Hematopoietic multipotent progenitor cell treated with erythropoietin and hydrocortisone succinate and interleukin-3 and kit ligand, for 17 days (in vitro differentiated cells): ENCODE measurements around the gene SLC27A1.

ENCODE experiments used
- DNase-seq: peaks from one replicate; pipeline ENCODE4 v3.0.0-alpha.2; 2015; ENCODE audit warnings: low spot score

The SLC27A1 gene

DNA sequence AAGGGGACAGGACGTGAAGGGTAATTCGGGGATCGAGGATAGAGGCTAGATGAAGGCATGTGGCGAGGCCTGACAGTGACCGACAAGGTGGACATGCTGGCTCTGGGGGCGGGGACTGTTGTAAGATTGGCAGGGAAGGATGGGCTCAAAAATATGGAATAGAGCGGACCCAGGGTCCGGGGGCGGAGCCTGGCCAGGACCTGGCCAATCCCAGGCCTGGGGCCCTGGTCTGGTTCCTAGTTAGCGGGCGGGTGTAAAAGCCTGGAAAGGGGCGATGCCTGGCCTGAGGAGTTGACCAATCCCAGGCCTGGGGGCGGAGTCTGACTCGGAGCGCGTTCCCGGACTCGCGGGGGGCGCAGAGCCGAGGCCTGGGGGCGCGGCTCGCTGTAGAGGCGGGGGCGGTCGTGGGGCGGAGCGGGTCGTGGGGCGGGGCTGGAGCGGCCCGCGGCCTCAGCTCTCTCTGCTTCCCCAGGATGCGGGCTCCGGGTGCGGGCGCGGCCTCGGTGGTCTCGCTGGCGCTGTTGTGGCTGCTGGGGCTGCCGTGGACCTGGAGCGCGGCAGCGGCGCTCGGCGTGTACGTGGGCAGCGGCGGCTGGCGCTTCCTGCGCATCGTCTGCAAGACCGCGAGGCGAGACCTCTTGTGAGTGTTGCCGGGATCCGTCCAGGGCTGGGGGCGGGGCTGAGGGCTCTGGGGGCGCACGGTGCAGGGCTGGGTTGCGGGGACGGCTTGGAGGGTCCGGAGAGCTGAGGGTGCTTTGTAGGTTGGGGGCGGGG, at the start of gene SLC27A1:
Gene SLC27A1 (plus strand): TSS at position 457 of the 774 bp plus-strand sequence. CDS start 17 bp downstream, at position 474.
- DNase-seq: peak; percentile 79

DNA sequence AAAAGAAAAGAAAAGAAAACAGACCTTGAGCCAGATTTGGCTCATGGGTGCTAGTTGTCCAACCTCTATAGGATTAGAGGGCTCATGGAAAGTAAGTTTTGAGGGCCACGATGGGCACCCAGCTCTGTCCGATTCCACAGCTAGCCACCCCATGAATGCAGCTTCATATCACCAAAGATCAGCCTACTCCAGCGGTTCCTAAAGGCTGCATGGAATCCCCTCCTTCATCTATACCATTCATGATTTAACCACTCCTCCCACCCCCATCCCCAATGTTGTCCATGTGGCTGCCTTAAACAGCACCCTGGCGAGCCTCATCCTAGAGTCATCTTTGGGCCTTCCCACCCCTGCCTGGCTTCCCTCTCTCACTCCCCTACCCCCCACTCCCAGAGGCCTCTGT, 48.4 kb upstream of the SLC27A1 start:
- DNase-seq: no peak

DNA sequence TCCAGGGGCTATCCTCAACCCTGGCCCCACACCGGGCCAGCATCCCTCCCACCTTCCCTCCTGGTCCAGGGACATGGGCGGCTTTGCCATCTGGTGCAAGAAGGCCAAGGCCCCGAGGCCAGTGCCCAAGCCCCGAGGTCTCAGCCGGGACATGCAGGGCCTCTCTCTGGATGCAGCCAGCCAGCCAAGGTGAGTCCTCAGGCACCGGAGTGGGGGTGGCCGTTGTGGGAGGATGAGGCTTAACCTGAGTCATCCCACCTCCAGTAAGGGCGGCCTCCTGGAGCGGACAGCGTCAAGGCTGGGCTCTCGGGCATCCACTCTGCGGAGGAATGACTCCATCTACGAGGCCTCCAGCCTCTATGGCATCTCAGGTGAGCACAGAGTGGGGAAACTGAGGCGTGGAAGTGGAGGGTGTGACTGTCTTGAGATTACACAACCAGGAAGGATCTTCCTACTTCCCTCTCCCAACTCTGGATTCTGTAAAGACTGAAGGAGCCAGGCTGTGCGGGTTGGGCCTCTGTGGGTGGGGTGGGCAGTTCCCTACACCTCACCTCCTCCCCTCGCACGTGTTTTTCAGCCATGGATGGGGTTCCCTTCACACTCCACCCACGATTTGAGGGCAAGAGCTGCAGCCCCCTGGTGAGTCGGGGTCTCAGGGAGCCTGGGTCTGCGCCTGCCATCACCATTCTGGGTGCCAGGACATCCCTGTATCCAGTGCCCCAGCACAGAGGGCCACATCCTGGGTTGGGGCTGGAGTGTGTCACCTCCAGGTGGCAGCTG, 46.7 kb upstream of the SLC27A1 start:
- no peak for DNase-seq

DNA sequence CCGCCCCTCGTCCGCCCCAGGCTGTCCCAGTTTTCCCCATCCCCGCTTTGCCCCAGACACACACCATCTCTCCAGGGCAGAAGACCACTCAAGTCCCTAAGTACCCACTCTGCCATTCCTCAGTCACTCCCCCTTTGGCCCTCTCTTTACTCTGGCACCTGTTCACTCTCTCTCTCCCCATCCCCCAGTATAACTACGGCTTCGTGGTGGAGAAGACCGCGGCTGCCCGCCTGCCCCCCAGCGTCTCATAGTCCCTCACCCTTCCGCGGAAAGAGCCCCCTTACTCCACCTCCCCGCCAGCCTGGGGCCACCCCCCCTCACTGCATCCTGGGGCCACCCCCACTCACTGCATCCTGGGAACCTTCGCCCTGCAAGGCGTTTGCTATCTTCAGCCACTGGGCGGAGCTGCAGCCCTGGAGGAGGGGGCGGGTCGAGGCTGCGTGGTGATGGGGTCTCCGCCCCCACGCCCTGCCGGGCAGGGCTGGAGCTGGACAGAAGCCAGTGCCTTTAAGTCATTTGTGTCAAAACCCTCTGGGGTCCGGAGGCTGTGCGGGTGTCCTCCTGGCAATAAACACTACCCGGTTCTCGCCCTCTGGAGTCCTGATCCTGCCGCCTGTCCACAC, 45.5 kb upstream of the SLC27A1 start:
- no peak for DNase-seq

DNA sequence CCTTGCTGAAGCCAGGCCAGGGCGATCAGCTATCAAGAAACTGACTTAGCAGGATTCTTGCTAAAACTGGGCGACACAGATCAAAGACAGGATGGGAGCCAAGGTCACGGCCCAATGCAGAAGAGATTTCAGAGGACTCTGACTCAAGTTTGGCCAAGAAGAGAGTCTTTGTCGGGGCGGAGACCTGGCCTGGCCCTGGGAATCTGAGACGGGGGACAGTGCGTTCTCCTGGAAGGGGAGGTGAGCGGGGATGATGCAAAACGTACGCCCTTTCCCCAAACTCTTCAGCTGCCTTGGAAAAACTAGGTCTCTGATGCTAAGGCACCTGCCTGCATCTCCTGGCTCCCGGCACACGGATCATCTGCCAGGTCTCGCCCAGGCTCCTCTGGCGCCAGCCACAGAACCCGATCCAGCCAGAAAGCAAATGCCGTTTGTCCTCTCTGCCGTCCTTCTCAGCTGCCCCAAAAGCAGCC, 40.6 kb upstream of the SLC27A1 start:
- no peak for DNase-seq

DNA sequence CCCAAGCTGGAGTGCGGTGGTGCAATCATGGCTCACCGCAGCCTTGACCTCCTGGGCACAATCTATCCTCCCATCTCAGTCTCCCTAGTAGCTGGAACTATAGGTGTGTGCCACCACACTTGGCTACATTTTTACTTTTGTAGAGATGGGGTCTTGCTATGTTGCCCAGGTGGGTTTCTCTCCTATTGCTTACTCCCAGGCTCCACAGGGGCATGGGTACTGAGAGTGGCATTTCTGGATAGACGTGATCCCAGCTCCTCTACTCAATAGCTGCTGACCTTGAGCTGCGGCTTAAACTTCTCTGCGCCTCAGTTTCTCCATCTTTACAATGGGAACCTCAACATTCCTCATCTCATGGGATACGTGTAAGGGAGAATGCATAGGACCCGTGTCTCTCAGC, 38.9 kb upstream of the SLC27A1 start:
- DNase-seq: no peak

DNA sequence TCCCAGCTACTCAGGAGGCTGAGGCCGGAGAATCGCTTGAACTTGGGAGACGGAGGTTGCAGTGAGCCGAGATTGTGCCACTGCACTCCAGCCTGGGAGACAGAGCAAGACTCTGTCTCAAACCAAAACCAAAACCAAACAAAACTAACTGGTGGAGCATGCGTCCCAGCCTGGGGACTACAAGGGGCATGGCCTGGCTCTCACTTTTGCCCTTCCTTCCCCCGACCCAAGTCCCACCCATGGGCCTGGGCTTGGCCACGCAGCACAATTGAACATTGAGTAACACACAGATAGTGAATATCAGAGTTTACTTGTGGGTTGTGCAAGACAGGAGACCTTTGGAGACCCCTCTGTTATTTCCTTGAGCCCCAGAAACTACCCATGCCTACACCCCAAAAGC, 35.1 kb upstream of the SLC27A1 start:
- DNase-seq: no peak

DNA sequence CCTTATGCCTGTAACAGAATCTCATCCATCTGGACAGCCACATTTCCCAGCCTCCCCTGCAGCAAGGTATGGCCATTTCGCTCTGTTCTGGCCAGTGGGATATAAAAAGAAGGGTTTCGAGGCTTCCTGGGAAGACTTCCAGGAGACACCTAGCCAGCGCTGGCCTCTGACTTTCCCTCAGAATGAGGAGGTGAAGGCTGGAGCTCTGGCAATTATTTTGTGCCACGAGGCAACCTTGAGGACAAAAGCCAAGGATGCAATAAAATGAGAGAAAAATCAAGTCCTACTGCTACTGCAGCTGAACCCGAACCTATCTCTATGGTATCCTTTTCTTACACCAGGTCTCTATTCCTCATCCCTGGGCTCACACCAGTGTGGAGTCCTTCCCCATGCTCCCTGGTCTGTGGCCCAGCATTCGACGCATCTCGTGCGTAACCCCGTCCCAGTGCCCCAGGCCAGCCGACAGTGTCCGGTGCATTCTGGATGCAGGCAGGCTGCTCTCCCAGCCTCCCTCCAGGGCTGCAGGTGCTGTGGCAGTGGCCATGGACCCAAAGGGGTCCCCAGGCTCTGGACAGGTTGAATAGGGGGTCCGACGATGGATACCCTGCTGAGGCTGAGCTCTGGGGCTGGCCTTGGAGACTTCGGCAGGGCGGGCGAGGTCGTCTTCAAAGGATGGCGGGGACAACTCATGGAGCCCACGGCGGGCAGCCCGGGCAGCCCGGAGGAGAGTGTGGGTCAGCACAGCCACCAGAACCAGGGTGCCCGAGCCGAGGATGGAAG, 34.0 kb upstream of the SLC27A1 start:
- no peak for DNase-seq

DNA sequence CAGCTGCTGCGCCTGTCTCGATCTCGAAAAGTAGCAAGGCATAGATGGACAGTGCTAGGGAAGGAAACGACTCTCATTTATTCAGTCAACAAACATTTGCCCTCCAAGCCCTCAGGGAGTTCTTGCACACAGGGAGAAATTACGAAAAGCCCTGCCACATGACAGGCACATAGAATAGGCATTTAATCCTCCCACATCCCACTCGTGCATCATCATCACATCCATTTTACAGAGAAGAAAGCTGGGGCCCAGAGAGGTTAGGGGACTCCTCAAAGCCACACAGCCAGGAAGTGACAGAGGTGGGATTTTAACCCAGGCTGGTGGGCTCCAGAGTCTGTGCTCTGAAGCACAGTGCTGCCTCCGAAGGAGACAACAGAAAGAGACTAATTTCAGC, 33.5 kb upstream of the SLC27A1 start:
- no peak for DNase-seq

DNA sequence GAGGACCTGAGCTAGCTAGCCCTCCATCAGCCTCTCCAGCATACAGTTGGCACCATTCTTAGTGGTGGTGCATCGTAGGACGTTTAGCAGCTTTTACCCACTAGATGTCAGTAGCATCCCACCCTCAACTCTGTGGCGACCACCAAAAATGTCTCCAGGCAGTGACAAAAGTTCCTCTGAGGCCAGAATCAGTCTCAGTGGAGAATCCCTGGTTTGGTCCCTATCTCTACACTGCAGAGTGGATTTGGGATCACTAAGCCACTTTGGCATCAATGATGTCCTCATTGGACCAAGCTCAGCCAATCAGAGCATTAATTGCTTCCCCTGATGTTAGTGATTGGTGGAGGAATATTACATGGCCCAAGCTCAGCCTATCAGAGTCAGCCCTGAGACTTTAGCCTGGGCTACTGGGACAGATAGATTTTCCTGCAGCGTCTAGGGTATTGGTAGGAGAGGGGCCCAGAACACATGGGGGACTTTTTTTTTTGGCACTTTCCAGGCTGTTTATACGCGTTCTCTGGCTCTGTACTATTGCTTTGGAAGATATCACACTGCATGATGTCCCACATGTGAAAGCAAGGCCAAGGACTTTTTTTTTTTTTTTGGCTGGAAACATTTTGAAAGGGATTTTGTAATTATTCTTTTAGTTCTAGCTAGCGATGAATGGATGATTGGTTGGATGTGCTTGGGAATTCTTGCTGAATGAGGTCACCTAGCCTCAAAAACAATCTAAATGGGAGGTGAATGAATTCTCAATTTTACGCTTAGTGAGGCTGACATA, 28.9 kb upstream of the SLC27A1 start:
- no peak for DNase-seq

DNA sequence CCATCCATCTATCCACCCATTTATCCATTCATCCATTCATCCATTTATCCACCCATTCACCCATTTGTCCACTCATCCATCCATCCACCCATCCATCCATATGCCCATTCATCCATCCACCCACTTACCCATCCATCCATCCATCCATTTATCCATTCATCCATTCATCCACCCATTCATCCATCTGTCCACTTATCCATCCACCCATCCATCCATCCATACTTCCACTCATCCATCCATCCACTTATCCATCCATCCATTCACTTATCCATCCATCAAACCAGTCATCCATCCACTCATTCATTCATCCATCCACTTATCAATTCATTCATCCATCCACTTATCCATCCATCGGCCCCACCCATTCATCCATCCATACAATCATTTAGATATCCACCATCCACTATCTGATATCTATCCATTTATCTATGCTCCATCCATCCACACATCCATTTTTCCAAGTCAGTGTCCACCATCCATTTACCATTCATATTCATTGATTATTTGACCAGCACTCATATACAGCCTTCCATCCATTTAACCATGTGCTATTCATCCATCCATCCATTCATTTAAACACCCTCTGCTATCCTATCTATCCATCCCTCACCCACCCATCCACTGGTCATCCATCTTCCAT, 24.7 kb upstream of the SLC27A1 start:
- DNase-seq: no peak

DNA sequence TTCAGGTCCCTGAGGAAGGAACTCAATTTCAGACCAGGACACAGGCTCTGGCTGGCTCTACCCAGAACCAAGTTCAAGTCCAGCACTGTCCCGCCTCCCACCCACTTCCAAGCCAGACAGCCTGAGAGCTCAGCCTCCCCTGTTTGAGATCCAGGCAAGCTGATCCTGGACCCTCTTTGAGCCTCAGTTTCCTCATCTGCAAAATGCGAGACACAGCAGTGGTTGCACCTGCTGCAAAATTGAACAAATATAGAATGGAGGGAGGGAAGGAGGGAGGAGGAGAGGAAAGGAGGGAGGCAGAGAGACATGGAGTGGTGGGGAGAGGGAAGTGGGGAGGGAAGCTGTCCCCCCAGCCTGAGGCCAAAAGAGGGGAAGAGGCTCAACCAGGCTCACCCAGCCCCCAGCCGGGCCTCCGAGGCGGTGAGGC, 22.6 kb upstream of the SLC27A1 start:
- DNase-seq: no peak

DNA sequence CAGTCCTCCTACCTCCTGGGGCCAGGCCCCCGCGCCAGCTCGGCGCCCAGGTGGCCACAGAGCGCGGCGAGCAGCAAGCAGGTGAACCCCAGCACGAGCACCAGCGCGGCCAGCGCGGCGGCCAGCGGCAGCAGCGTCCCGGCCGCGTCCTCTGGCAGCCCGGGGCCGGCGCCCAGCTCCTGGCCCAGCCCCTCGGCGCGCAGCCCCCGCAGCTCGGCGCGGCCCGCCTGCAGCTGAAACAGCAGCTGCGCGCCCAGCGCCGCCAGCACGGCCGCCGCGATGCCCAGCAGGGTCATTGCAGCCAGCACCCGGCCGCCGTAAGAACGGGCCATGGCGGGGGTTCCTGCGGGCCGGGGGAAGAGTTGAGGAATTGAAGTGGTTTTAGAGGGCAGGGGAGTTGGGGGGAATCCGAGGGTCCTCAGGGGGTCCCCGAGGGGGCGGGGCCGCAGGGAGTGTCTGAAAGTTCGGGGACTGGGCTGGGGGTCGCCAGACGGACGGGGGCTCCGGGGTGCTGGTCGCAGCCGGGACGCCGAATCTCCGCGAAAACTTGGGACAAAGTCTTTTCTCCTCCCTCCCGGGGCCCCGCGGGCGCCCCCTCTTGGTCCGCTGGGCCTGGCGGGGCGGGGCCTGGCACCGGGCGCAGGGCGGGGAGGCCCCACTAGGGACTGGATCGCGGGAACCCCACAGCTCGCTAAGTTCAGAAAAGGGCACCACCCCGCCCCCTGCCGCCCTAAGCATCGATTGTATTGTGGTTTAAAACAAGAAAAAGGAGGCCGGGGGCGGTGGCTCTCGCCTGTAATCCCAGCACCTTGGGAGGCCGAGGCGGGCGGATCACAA, 22.0 kb upstream of the SLC27A1 start, which contains the start of gene TMEM221:
Gene TMEM221 (minus strand): TSS at position 538 of the 837 bp plus-strand sequence. CDS start 206 bp downstream, at position 332.
- no peak for DNase-seq

DNA sequence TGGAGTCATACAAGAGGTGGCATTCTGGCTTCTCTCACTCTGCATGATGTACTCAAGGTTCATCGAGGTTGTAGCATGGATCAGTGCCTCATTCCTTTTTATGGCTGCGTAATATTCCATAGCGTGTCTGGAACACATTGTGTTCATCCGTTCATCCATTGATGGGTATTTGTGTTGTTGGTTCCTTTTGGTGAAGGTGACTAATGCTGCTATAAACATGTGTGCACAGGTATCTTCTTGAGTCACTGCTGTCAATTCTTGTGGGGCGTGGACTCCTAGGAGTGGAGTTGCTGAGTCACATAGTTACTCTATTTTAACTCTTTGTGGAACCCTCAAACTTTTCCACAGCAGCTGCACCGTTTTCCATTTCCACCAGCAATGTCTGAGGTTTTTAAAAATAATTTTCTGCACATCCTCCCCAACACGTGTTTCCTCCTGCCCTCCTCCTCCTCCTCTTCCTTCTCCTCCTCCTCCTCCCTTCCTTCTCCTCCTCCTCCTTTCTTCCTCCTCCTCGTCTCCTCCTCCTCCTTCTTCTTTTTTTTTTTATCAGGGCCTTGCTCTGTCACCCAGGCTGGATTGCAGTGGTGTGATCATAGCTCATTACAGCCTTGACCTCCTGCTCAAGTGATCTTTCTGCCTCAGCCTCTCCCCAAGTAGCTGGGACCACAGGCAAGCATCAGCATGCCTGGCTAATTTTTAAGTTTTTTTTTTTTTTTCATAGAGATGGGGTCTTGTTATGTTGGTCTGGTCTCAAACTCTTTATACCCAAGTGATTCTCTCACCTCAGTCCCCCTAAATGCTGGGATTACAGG, 19.9 kb upstream of the SLC27A1 start:
- DNase-seq: peak; percentile 8

DNA sequence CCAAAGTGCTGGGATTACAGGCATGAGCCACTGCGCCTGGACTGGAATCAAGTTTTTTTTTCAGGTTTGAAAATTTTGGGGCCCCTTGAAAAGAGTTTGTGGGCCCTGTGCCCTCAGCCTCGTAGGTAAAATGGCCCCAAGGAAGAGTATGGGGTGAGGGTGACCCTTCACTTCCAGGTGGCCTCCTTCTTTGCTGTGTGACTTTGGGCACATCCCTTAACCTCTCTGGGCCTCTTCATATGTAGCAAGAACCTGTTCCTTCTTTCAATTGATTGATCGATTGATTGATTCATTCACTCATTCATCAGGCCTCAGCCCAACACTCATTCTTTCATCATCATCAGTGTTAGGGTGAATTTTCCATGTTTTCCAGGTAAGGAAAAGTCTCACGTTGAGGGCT, 18.5 kb upstream of the SLC27A1 start:
- DNase-seq: no peak

DNA sequence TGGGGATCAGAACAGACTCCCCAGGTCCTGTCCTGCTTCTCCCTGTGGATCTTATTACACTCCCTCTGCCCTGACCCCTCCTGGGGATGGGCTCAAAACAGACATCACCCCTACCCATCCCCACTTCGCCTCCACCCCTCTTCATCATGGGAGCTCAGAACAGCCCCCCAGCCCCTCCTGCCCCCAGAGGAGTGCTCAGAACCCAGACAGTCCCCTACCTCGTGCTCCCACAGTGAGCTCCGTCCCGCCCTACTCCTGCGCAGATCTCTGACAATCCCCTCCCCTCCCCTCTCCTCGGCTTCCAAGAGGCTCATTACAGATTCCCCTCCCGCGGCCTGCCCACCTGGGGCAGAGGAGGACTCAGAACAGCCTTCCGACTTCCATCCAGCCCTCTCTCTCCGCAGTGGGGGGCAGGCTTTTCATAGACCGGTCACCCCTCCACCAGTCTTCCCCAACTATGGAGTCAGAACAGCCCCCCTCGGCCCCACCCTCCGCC, 15.7 kb upstream of the SLC27A1 start:
- DNase-seq: no peak

DNA sequence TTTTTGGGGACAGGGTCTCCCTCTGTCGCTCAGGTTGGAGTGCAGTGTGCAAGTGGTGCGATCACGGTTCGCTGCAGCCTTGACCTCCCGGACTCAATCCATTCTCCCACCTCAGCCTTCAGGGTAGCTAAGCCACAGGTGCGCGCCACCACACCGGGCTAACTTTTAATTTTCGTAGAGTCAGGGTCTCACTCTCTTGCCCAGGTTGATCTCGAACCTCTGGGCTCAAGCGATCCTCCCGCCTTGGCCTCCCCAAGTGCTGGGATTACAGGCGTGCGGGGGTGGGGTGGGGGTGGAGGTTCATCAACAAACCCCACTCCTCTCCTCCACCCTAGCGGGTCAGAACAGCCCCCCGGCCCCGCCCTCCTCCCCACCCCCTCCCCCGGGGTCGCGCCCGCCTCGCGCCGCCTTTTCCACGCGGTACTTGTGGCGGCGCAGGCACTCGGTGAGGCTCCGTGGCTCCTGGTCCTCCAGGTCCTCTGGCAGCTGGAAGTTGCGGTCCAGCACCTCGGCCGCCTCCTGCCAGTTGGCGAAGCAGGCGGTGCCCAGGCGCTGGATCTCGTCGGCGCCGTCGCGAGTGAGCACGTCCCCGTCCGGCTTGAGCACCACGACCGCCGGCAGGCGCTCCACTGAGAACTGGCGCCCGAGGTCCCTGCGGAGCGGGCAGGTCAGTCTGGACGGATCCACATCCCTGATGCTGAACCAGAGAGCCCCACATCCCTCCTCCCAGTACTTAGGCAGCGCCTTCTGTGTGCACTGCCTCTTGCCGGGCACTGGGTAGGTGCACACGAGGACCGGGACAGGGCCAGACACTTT, 14.8 kb upstream of the SLC27A1 start:
- no peak for DNase-seq

DNA sequence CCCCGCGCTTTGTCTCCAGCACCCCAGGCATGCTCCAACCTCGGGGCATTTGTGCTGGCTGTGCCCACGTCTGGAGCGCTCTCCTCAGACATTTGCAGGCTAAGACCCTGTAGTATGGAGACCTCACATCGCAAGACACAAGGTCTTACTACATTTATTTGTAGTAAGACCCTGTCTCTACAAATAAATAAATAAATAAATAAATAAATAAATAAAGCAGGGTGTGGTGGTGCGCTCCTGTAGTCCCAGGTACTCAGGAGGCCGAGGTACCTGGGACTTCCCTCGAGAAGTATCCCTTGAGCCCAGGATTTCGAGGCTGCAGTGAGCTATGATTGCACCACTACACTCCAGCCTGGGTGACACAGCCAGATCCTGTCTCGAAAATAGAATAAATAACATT, 14.2 kb upstream of the SLC27A1 start:
- no peak for DNase-seq
